K562 (cell line): Measurements from ENCODE around the gene PGD. TPM values are rescaled to one million over a fixed set of nuclear protein-coding genes. Genes with fewer than 3 reads are reported as not detected.

Experiments used
- ARID4B ChIP-seq: sonication (generic); formaldehyde crosslinking; IDR thresholded peaks from 2 replicates; pipeline ENCODE4 v1.8.0; 2022; ENCODE audit warnings: mild to moderate bottlenecking, missing genetic modification reagents
- FOXK2 ChIP-seq, 2 experiments: fragments of 450-650 bp; IDR thresholded peaks in 1 of 2; conservative IDR thresholded peaks in 1 of 2; 2 replicates each; pipeline ENCODE4 v1.6.1; 2016; ENCODE audit warnings: low read depth in 2 of 2, mild to moderate bottlenecking in 1 of 2
- KLF6 ChIP-seq: fragments of 250-450 bp; sonication (Bioruptor Pico); IDR thresholded peaks from 2 replicates; pipeline ENCODE4 v1.4.0; 2020; ENCODE audit warnings: mild to moderate bottlenecking, moderate library complexity, borderline replicate concordance
- PHF20 ChIP-seq: fragments of 450-650 bp; IDR thresholded peaks from 2 replicates; pipeline ENCODE4 v1.6.1; 2018; ENCODE audit not compliant: partially characterized antibody
- RB1 ChIP-seq: fragments of 450-650 bp; IDR thresholded peaks from 2 replicates; pipeline ENCODE4 v1.6.1; 2017; ENCODE audit warnings: low read depth, mild to moderate bottlenecking
- ZBTB17 ChIP-seq: fragments of 450-650 bp; formaldehyde crosslinking; IDR thresholded peaks from 2 replicates; pipeline ENCODE4 v1.4.0; 2020; ENCODE audit warnings: mild to moderate bottlenecking
- ZC3H11A ChIP-seq: IDR thresholded peaks from 2 replicates; pipeline ENCODE4 v1.6.1; 2012; ENCODE audit warnings: low read depth, low read length, improper control_type of control experiment
- ZNF318 ChIP-seq, 2 experiments: fragments of 450-650 bp; IDR thresholded peaks; 2 replicates each; pipeline ENCODE4 v1.6.1; 2016; ENCODE audit warnings: mild to moderate bottlenecking in 2 of 2, borderline replicate concordance in 1 of 2, low read depth in 1 of 2, moderate library complexity in 1 of 2
- ZNF592 ChIP-seq: fragments of 450-650 bp; IDR thresholded peaks from 2 replicates; pipeline ENCODE4 v1.6.1; 2017; ENCODE audit warnings: antibody characterized with exemption, mild to moderate bottlenecking
- polyA plus RNA-seq, 8 experiments: library from polyadenylated mRNA; depleted of rRNA in 4 of 8; stranded (reverse) in 5 of 8; unstranded in 3 of 8; fragments of >200 nt; fragmentation: Nextera tagmentation in 2 of 8; fragmentation: Illumina TruSeq in 1 of 8; extraction: Ambion mirVana in 2 of 8; extraction: Trizol in 1 of 8; gene quantifications; 2 replicates each; pipeline versions ENCODE4 v1.2.1 to v1.2.3, GENCODE V29; 2011 to 2014; ENCODE audit warnings: inconsistent platforms in 1 of 8, missing spikeins in 1 of 8
- total RNA-seq, 7 experiments: library from RNA; depleted of rRNA in 6 of 7; stranded (reverse); fragments of >200 nt in 6 of 7; fragmentation: Illumina TruSeq in 2 of 7; extraction: Trizol in 2 of 7; gene quantifications; 2 replicates each; pipeline versions ENCODE4 v1.2.1 to v1.2.3, GENCODE V29; 2011 to 2021; ENCODE audit warnings: low replicate concordance in 1 of 7

Gene PGD
- total and polyA plus RNA-seq, 9 of the 15 experiments (the other 6 are each of a cell fraction or from before 2014, with no cell fraction given), result 177 to 542 (median 270) TPM

GRCh38 chr1:10387677-10388386 is 11.0 kb upstream of the PGD start (continued):
- TF ChIP-seq ZNF592 (0 out of 2 replicates have a peak, but pooled peaks have one; percentile 50), FOXK2 (conservative IDR thresholded peaks at IDR 0.05 in 1 of 2, IDR thresholded peaks at IDR 0.05 in 1 of 2; ENCODE audit: low read depth in 2 of 2) (peak in 1 of 2 experiments; percentile 44; a peak in 1 of 4 replicates), ARID4B (no peak), PHF20 (no peak), ZC3H11A (no peak), ZBTB17 (CRISPR knock-in tag) (peak; percentile 99), RB1 (no peak), ZNF318 (IDR thresholded peaks at IDR 0.05; ENCODE audit: borderline replicate concordance in 1 of 2, low read depth in 1 of 2) (peak in 1 of 2 experiments; percentile 26; a peak in 1 of 4 replicates), KLF6 (CRISPR knock-in tag) (no peak)
